ENCODE measurements around the gene HSD17B3. TPM values are rescaled to one million over a fixed set of nuclear protein-coding genes. Genes with fewer than 3 reads are reported as not detected.
A peak's percentile ranks its signal among the peaks of the same experiment; 100 is the strongest.

The HSD17B3 gene
- total and polyA plus RNA-seq, 2 of the 13 experiments (the other 11 are each of a cell fraction or from before 2014, with no cell fraction given), result 0.12 TPM; not detected in 1

GRCh38 chr9:96245399-96245798, 56.6 kb downstream of the HSD17B3 start (continued):
- TF ChIP-seq, protein P1, sequence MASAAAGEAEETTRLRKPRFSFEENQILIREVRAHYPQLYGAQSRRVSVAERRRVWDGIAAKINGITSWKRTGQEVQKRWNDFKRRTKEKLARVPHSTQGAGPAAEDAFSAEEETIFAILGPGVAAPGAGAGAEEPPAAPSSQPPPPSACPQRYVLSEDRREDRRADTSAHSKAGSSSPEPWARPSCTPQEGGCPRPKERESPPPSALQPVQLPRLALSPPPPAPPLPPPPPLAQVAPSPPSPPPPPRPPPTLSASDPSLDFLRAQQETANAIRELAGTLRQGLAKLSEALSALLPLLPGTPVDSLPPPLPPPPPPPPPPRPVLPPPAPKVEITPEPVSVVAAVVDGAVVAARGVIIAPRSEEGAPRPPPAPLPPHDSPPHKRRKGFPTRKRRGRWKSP (CRISPR knock-in tag; IDR thresholded peaks at IDR 0.05), result no peak
- no peak for TF ChIP-seq ZNF496 (CRISPR knock-in tag; IDR thresholded peaks at IDR 0.05; ENCODE audit: insufficient replicate concordance)

GRCh38 chr9:96243778-96244177, 58.2 kb downstream of the HSD17B3 start:
- H2AFZ ChIP-seq (ENCODE audit: low read length), result no peak overlapping the region
- no peak for DNase-seq (ENCODE audit: low spot score)
- ChIA-PET POLR2A (no interaction called here), CTCF (ENCODE audit: low intra/inter-chr PET ratio, low total read pairs) (no interaction called here)
- H3K27ac ChIP-seq (ENCODE audit: extremely low read length, insufficient read depth, low read length), result no peak overlapping the region
- no peaks in the 10 kb centered on the region for H3K36me3 ChIP-seq (replicated peaks in 1 of 2; ENCODE audit: control insufficient read depth in 1 of 2, insufficient read depth in 2 of 2, low read length in 2 of 2)
- 43% methylated on average over 5 of the region's 6 CpGs for WGBS (ENCODE audit: low lambda C conversion rate)
- no peak for FAIRE-seq
- peaks cover 34% of the 10 kb centered on the region for H3K4me1 ChIP-seq (ENCODE audit: insufficient read depth, low read length)
- no peak for TF ChIP-seq ZNF207 (IDR thresholded peaks at IDR 0.05; ENCODE audit: borderline replicate concordance)
- TF ChIP-seq XRCC5 (optimal IDR thresholded peaks at IDR 0.05; ENCODE audit: low read length), result no peak
- TF ChIP-seq SP4 (CRISPR knock-in tag; IDR thresholded peaks at IDR 0.05), result no peak
- H3K4me3 ChIP-seq (replicated peaks in 1 of 3; ENCODE audit: insufficient read depth in 1 of 3, low read depth in 2 of 3, low read length in 3 of 3), result no peak overlapping the region
- H3K4me2 ChIP-seq (ENCODE audit: low read depth, low read length), result no peak overlapping the region
- H3K9me3 ChIP-seq (ENCODE audit: low read length), result no peaks in the 10 kb centered on the region
- in situ Hi-C loops (cut with HindIII; ENCODE audit: extremely low pct_ligation_motif_present, low pct_unique_long_range_greater_than_20kb), result no loop called here
- no TSS peak for BruUV-seq (replicated peaks)
- no peaks in the 10 kb centered on the region for H3K79me2 ChIP-seq (ENCODE audit: insufficient read depth, low read length)
- peaks cover 0 to 7% of the 10 kb centered on the region in 2 experiments; a peak in 2 of 5 replicates for H3K27me3 ChIP-seq (ENCODE audit: control insufficient read depth in 1 of 2, insufficient read depth in 2 of 2, low read length in 2 of 2)
- intact Hi-C loops (cut with micrococcal nuclease; ENCODE audit: unreplicated experiment), result no loop called here
- no peak overlapping the region for H3K9ac ChIP-seq (ENCODE audit: insufficient read depth, low read depth, low read length)
- ATAC-seq, result no peak
- H4K20me1 ChIP-seq (ENCODE audit: insufficient read depth, low read length), result no peaks in the 10 kb centered on the region

GRCh38 chr9:96242811-96243210, 59.2 kb downstream of the HSD17B3 start:
- H2AFZ ChIP-seq (ENCODE audit: low read length), result no peak overlapping the region
- H4K20me1 ChIP-seq (ENCODE audit: insufficient read depth, low read length), result no peaks in the 10 kb centered on the region
- BruUV-seq (replicated peaks), result no TSS peak
- peaks cover 34% of the 10 kb centered on the region for H3K4me1 ChIP-seq (ENCODE audit: insufficient read depth, low read length)
- intact Hi-C loops (cut with micrococcal nuclease; ENCODE audit: unreplicated experiment) (no loop called here), in situ Hi-C loops (cut with HindIII; ENCODE audit: extremely low pct_ligation_motif_present, low pct_unique_long_range_greater_than_20kb) (no loop called here)
- no peak overlapping the region for H3K9ac ChIP-seq (ENCODE audit: insufficient read depth, low read depth, low read length)
- H3K4me3 ChIP-seq (replicated peaks in 1 of 3; ENCODE audit: insufficient read depth in 1 of 3, low read depth in 2 of 3, low read length in 3 of 3), result no peak overlapping the region
- POLR2A ChIA-PET, result no interaction called here
- FAIRE-seq (no peak), DNase-seq (ENCODE audit: low spot score) (no peak), ATAC-seq (peak; percentile 65)
- no peaks in the 10 kb centered on the region for H3K36me3 ChIP-seq (replicated peaks in 1 of 2; ENCODE audit: control insufficient read depth in 1 of 2, insufficient read depth in 2 of 2, low read length in 2 of 2)
- H3K9me3 ChIP-seq (ENCODE audit: low read length), result no peaks in the 10 kb centered on the region
- peaks cover 0 to 7% of the 10 kb centered on the region in 2 experiments; a peak in 2 of 5 replicates for H3K27me3 ChIP-seq (ENCODE audit: control insufficient read depth in 1 of 2, insufficient read depth in 2 of 2, low read length in 2 of 2)
- no peak overlapping the region for H3K27ac ChIP-seq (ENCODE audit: extremely low read length, insufficient read depth, low read length)
- 12% methylated on average over 3 of the region's 4 CpGs for WGBS (ENCODE audit: low lambda C conversion rate)
- peak overlapping the region; percentile 30 for H3K4me2 ChIP-seq (ENCODE audit: low read depth, low read length)
- H3K79me2 ChIP-seq (ENCODE audit: insufficient read depth, low read length), result no peaks in the 10 kb centered on the region
- CTCF ChIA-PET (ENCODE audit: low intra/inter-chr PET ratio, low total read pairs), result no interaction called here
- no peak for TF ChIP-seq PRDM4 (CRISPR knock-in tag; IDR thresholded peaks at IDR 0.05; ENCODE audit: borderline replicate concordance)
- TF ChIP-seq CREM (IDR thresholded peaks at IDR 0.05), result no peak
- no peak for TF ChIP-seq CREM (CRISPR knock-in tag; IDR thresholded peaks at IDR 0.05)
- no peak for TF ChIP-seq ZNF281 (CRISPR knock-in tag; IDR thresholded peaks at IDR 0.05; ENCODE audit: borderline replicate concordance)
- TF ChIP-seq ZFP90 (CRISPR knock-in tag; IDR thresholded peaks at IDR 0.05; ENCODE audit: borderline replicate concordance), result no peak
- no peak for TF ChIP-seq PHB2 (IDR thresholded peaks at IDR 0.05; ENCODE audit: partially characterized antibody)

Data from HepG2 (cell line).